HepG2 (cell line): ENCODE results near the gene METTL1. TPM values are rescaled to one million over a fixed set of nuclear protein-coding genes. Genes with fewer than 3 reads are reported as not detected.

Source experiments
- ATAC-seq: fragments of 200-7000 bp; cut with Tn5 transposase; 3 replicates; pipeline ENCODE4 v1.9.1; 2020; ENCODE audit warnings: mild to moderate bottlenecking, moderate library complexity
- BruUV-seq: library from RNA; stranded (reverse); fragments of 400-500 nt; replicated peaks from 2 replicates; lab custom pipeline; 2021; lab: Mats Ljungman, UMichigan
- CTCF ChIA-PET: fragments of 300-600 bp; formaldehyde crosslinking; extraction: SDS; loops from one replicate; lab custom pipeline; 2021; ENCODE audit warnings: low total read pairs, inconsistent platforms, low intra/inter-chr PET ratio; lab: Yijun Ruan, JAX
- POLR2A ChIA-PET: fragments of 350-600 bp; sonication (Branson Sonifier 250); formaldehyde crosslinking; loops from one replicate; lab custom pipeline; 2020; ENCODE audit warnings: antibody characterized with exemption, inconsistent platforms; lab: Yijun Ruan, JAX
- DNase-seq: peaks from one replicate; pipeline ENCODE4 v3.0.0-alpha.2; 2015; ENCODE audit warnings: low spot score
- FAIRE-seq: peaks from 3 replicates; lab custom pipeline; 2011; peaks lifted over from hg19 to GRCh38; lab: Jason Lieb, UNC
- H2AFZ ChIP-seq: one replicate; pipeline ENCODE4 v1.6.1; 2011; ENCODE audit warnings: low read length, inconsistent platforms
- H3K27ac ChIP-seq: fragments of 300-600 bp; 3 replicates; pipeline ENCODE4 v1.8.0; 2011; ENCODE audit warnings: mixed run types, mild to moderate bottlenecking, mixed read lengths, low read length, inconsistent platforms; ENCODE audit not compliant: insufficient read depth; ENCODE audit errors: extremely low read length
- H3K27me3 ChIP-seq, 2 experiments: fragments of 200-600 bp in 1 of 2; 2 replicates in 1 of 2; 3 replicates in 1 of 2; pipeline versions ENCODE4 v1.6.0 to v1.8.0; 2011; ENCODE audit warnings: low read length in 2 of 2, mild to moderate bottlenecking in 2 of 2, moderate library complexity in 2 of 2, inconsistent platforms in 1 of 2; ENCODE audit not compliant: insufficient read depth in 2 of 2, control insufficient read depth in 1 of 2
- H3K36me3 ChIP-seq, 2 experiments: fragments of 200-600 bp in 1 of 2; replicated peaks in 1 of 2; 2 replicates in 1 of 2; 3 replicates in 1 of 2; pipeline versions ENCODE4 v1.5.1 to v1.8.0; 2011; ENCODE audit warnings: low read length in 2 of 2, inconsistent platforms in 1 of 2; ENCODE audit not compliant: insufficient read depth in 2 of 2, control insufficient read depth in 1 of 2
- H3K4me1 ChIP-seq: 2 replicates; pipeline ENCODE4 v1.5.1; 2012; ENCODE audit warnings: low read length, inconsistent platforms; ENCODE audit not compliant: insufficient read depth
- H3K4me2 ChIP-seq: 2 replicates; pipeline ENCODE4 v1.6.0; 2011; ENCODE audit warnings: low read depth, low read length, inconsistent platforms
- H3K4me3 ChIP-seq, 3 experiments: fragments of 200-600 bp in 1 of 3; sonication (generic), shearing (Covaris generic) in 1 of 3; replicated peaks in 1 of 3; 2 replicates each; pipeline ENCODE4 v1.5.1; 2011 to 2016; ENCODE audit warnings: low read length in 3 of 3, inconsistent platforms in 2 of 3, low read depth in 2 of 3, mild to moderate bottlenecking in 2 of 3, control low read depth in 1 of 3, mixed read lengths in 1 of 3; ENCODE audit not compliant: insufficient read depth in 1 of 3
- H3K79me2 ChIP-seq: one replicate; pipeline ENCODE4 v1.6.1; 2011; ENCODE audit warnings: low read length, inconsistent platforms; ENCODE audit not compliant: insufficient read depth
- H3K9ac ChIP-seq: 2 replicates; pipeline ENCODE4 v1.6.0; 2011; ENCODE audit warnings: mild to moderate bottlenecking, low read depth, low read length, inconsistent platforms; ENCODE audit not compliant: insufficient read depth
- H3K9me3 ChIP-seq: 2 replicates; pipeline ENCODE4 v1.5.1; 2012; ENCODE audit warnings: mild to moderate bottlenecking, low read length
- H4K20me1 ChIP-seq: 2 replicates; pipeline ENCODE4 v1.6.0; 2011; ENCODE audit warnings: inconsistent platforms, mild to moderate bottlenecking, low read length, moderate library complexity; ENCODE audit not compliant: insufficient read depth
- ATF2 ChIP-seq: sonication (generic); formaldehyde crosslinking; IDR thresholded peaks from 2 replicates; pipeline ENCODE4 v1.4.0; 2020; ENCODE audit warnings: missing genetic modification reagents
- ATF7 ChIP-seq, 2 experiments: fragments of 450-650 bp in 1 of 2; sonication (generic) in 1 of 2; formaldehyde crosslinking in 1 of 2; IDR thresholded peaks; 2 replicates each; pipeline versions ENCODE4 v1.4.0 to v1.6.1; 2016 to 2020; ENCODE audit warnings: antibody characterized with exemption in 1 of 2, mild to moderate bottlenecking in 1 of 2, missing genetic modification reagents in 1 of 2
- GFI1 ChIP-seq: sonication (generic); formaldehyde crosslinking; IDR thresholded peaks from 2 replicates; pipeline ENCODE4 v1.5.0; 2020; ENCODE audit warnings: missing genetic modification reagents, mild to moderate bottlenecking, borderline replicate concordance
- IKZF5 ChIP-seq: IDR thresholded peaks from 2 replicates; pipeline ENCODE4 v1.6.1; 2018; ENCODE audit warnings: missing genetic modification reagents, mild to moderate bottlenecking, missing compliant biosample characterization
- MXD3 ChIP-seq: IDR thresholded peaks from 2 replicates; pipeline ENCODE4 v1.6.1; 2016; ENCODE audit warnings: mild to moderate bottlenecking, missing biosample characterization, missing genetic modification reagents
- NCOA1 ChIP-seq: sonication (generic); formaldehyde crosslinking; IDR thresholded peaks from 2 replicates; pipeline ENCODE4 v1.9.0; 2021; ENCODE audit warnings: missing genetic modification reagents
- NKX3-1 ChIP-seq: sonication (generic); formaldehyde crosslinking; IDR thresholded peaks from 2 replicates; pipeline ENCODE4 v1.5.0; 2020; ENCODE audit warnings: missing genetic modification reagents
- SAP130 ChIP-seq: IDR thresholded peaks from 2 replicates; pipeline ENCODE4 v1.6.1; 2016; ENCODE audit warnings: low read depth
- ZC3H4 ChIP-seq: sonication (generic); formaldehyde crosslinking; IDR thresholded peaks from 2 replicates; pipeline ENCODE4 v1.4.0; 2020; ENCODE audit warnings: missing genetic modification reagents, borderline replicate concordance
- ZNF3 ChIP-seq: IDR thresholded peaks from 2 replicates; pipeline ENCODE4 v1.7.0; 2017; ENCODE audit warnings: inconsistent platforms
- ZNF30 ChIP-seq: sonication (generic); formaldehyde crosslinking; IDR thresholded peaks from 2 replicates; pipeline ENCODE4 v1.5.0; 2020; ENCODE audit warnings: mild to moderate bottlenecking, missing genetic modification reagents
- ZNF430 ChIP-seq: sonication (generic); formaldehyde crosslinking; IDR thresholded peaks from 2 replicates; pipeline ENCODE4 v1.9.0; 2021; ENCODE audit warnings: mild to moderate bottlenecking, missing genetic modification reagents
- WGBS: methylation state at CpG from one replicate; pipeline ENCODE4 v1.1.6; 2017; ENCODE audit warnings: low lambda C conversion rate; 5-methylcytosine and 5-hydroxymethylcytosine counted together
- in situ Hi-C: cut with HindIII; loops from 2 replicates; pipeline ENCODE4 v1.10.0; 2017; ENCODE audit warnings: low pct_unique_long_range_greater_than_20kb; ENCODE audit not compliant: extremely low pct_ligation_motif_present
- intact Hi-C: fragments of 100-400 bp; cut with micrococcal nuclease; formaldehyde crosslinking; loops from one replicate; pipeline ENCODE4 v1.10.0; 2022; ENCODE audit not compliant: unreplicated experiment
- polyA plus RNA-seq, 8 experiments: library from polyadenylated mRNA; depleted of rRNA in 3 of 8; stranded (reverse) in 7 of 8; unstranded in 1 of 8; fragments of >200 nt; fragmentation: Illumina TruSeq in 4 of 8; extraction: Trizol in 4 of 8; gene quantifications; 2 replicates each; pipeline versions ENCODE4 v1.2.1 to v1.2.3, GENCODE V29; 2011 to 2016; ENCODE audit warnings: low read depth in 4 of 8, missing spikeins in 1 of 8, mixed read lengths in 1 of 8; ENCODE audit not compliant: insufficient read depth in 1 of 8
- total RNA-seq, 5 experiments: library from RNA; depleted of rRNA; stranded (reverse); fragments of >200 nt; fragmentation: Illumina TruSeq; extraction: Trizol; gene quantifications; 2 replicates each; pipeline ENCODE4 v1.2.3, GENCODE V29; 2016; ENCODE audit warnings: low read depth in 1 of 5

METTL1 gene
- total and polyA plus RNA-seq, 2 of the 13 experiments (the other 11 are each of a cell fraction or from before 2014, with no cell fraction given), result 34.7 to 36.9 TPM

GRCh38 chr12:57795354-57795753 is 23.4 kb upstream of the METTL1 start:
- Histone ChIP-seq H3K9me3 (no peaks in the 10 kb centered on the region), H3K4me1 (no peaks in the 10 kb centered on the region), H3K4me3 (no peak overlapping the region), H3K27ac (no peak overlapping the region), H4K20me1 (no peaks in the 10 kb centered on the region), H3K4me2 (no peak overlapping the region), H3K9ac (no peak overlapping the region), H3K36me3 (peaks cover 14 to 64% of the 10 kb centered on the region in 2 experiments), H3K79me2 (no peaks in the 10 kb centered on the region), H3K27me3 (no peaks in the 10 kb centered on the region), H2AFZ (no peak overlapping the region)
- CTCF ChIA-PET, result no interaction called here
- FAIRE-seq (no peak), DNase-seq (no peak), ATAC-seq (no peak)
- no TSS peak for BruUV-seq
- WGBS, result 98% methylated on average over 6 of the region's 6 CpGs
- in situ Hi-C loops, result no loop called here
- POLR2A ChIA-PET, result no interaction called here
- TF ChIP-seq ZNF30 (CRISPR knock-in tag), result no peak
- no peak for TF ChIP-seq NCOA1 (CRISPR knock-in tag)
- no peak for TF ChIP-seq GFI1
- TF ChIP-seq NKX3-1 (CRISPR knock-in tag), result no peak
- no peak for TF ChIP-seq ZNF3 (CRISPR knock-in tag)
- no peak for TF ChIP-seq ATF2 (CRISPR knock-in tag)
- TF ChIP-seq ZC3H4 (CRISPR knock-in tag), result no peak
- TF ChIP-seq SAP130 (CRISPR knock-in tag), result no peak
- TF ChIP-seq ZNF430, result no peak
- no peak for TF ChIP-seq MXD3 (CRISPR knock-in tag)
- TF ChIP-seq IKZF5 (CRISPR knock-in tag), result no peak
- no peak for TF ChIP-seq ATF7 (IDR thresholded peaks at IDR 0.05)
- TF ChIP-seq ATF7 (CRISPR knock-in tag; IDR thresholded peaks at IDR 0.05), result no peak
- TF ChIP-seq, all 625 proteins: peak for 0
- intact Hi-C loops, result no loop called here
